CD14-positive monocyte (primary cell): Measurements from ENCODE around the gene CCNA1. TPM values are rescaled to one million over a fixed set of nuclear protein-coding genes. Genes with fewer than 3 reads are reported as not detected.

Experiments used
- DNase-seq, 3 donors: peaks; one replicate each; pipeline ENCODE4 v3.0.0-alpha.2; 2011 to 2022
- H2AFZ ChIP-seq: 2 replicates; pipeline ENCODE4 v1.6.0; 2012; ENCODE audit warnings: mild to moderate bottlenecking, low read depth, low read length, inconsistent platforms; ENCODE audit not compliant: insufficient read depth, poor library complexity, severe bottlenecking
- H3K27ac ChIP-seq, 2 donors: 1 replicate in 1 of 2; 2 replicates in 1 of 2; pipeline ENCODE4 v1.5.1; 2012 to 2013; ENCODE audit warnings: low read length in 2 of 2, control low read depth in 1 of 2, inconsistent platforms in 1 of 2, low read depth in 1 of 2, mild to moderate bottlenecking in 1 of 2
- H3K27me3 ChIP-seq, 2 donors: one replicate each; pipeline versions ENCODE4 v1.6.0 to v1.6.1; 2011 to 2013; ENCODE audit warnings: low read length in 2 of 2; ENCODE audit not compliant: control insufficient read depth in 2 of 2, insufficient read depth in 2 of 2
- H3K36me3 ChIP-seq, 2 donors: replicated peaks in 1 of 2; 1 replicate in 1 of 2; 2 replicates in 1 of 2; pipeline versions ENCODE4 v1.5.1 to v1.6.1; 2012 to 2013; ENCODE audit warnings: low read length in 2 of 2, control low read depth in 1 of 2, inconsistent platforms in 1 of 2, mild to moderate bottlenecking in 1 of 2; ENCODE audit not compliant: insufficient read depth in 2 of 2, control insufficient read depth in 1 of 2
- H3K4me1 ChIP-seq, 2 donors: 1 replicate in 1 of 2; 2 replicates in 1 of 2; pipeline versions ENCODE4 v1.5.1 to v1.6.1; 2012 to 2013; ENCODE audit warnings: low read length in 2 of 2, control low read depth in 1 of 2, inconsistent platforms in 1 of 2, mild to moderate bottlenecking in 1 of 2, moderate library complexity in 1 of 2; ENCODE audit not compliant: insufficient read depth in 2 of 2, control insufficient read depth in 1 of 2
- H3K4me2 ChIP-seq: replicated peaks from 2 replicates; pipeline ENCODE3; 2012; ENCODE audit warnings: low read length, moderate library complexity, mild to moderate bottlenecking; ENCODE audit not compliant: poor library complexity, severe bottlenecking; ENCODE audit errors: extremely low read depth
- H3K4me3 ChIP-seq, 3 experiments: fragments of 200-600 bp in 1 of 3; sonication (generic) in 1 of 3; replicated peaks in 1 of 3; 1 replicate in 2 of 3; 2 replicates in 1 of 3; pipeline ENCODE4 v1.5.1; 2011 to 2013; ENCODE audit warnings: low read length in 3 of 3, mild to moderate bottlenecking in 3 of 3, control low read depth in 2 of 3, low read depth in 2 of 3, inconsistent platforms in 1 of 3, moderate library complexity in 1 of 3
- H3K79me2 ChIP-seq: 2 replicates; pipeline ENCODE4 v1.6.0; 2012; ENCODE audit warnings: mild to moderate bottlenecking, control low read depth, inconsistent platforms, low read length, moderate library complexity; ENCODE audit not compliant: insufficient read depth
- H3K9ac ChIP-seq: 2 replicates; pipeline ENCODE4 v1.6.0; 2017; ENCODE audit warnings: low read length, mild to moderate bottlenecking; ENCODE audit not compliant: insufficient read depth, poor library complexity, severe bottlenecking
- H3K9me3 ChIP-seq, 2 donors: replicated peaks in 1 of 2; 1 replicate in 1 of 2; 2 replicates in 1 of 2; pipeline versions ENCODE4 v1.5.1 to v1.6.1; 2012 to 2013; ENCODE audit warnings: low read length in 2 of 2, control low read depth in 1 of 2; ENCODE audit not compliant: control insufficient read depth in 1 of 2, insufficient read depth in 1 of 2
- H4K20me1 ChIP-seq: 2 replicates; pipeline ENCODE4 v1.6.0; 2012; ENCODE audit warnings: mild to moderate bottlenecking, low read length, control low read depth, moderate library complexity; ENCODE audit not compliant: insufficient read depth
- H3K27ac Mint-ChIP-seq, 7 donors: one replicate each; pipeline ENCODE4 v1.8.0; 2020; ENCODE audit warnings: mild to moderate bottlenecking in 7 of 7, mixed read lengths in 7 of 7, moderate library complexity in 6 of 7, inconsistent platforms in 2 of 7
- H3K27me3 Mint-ChIP-seq, 3 donors: one replicate each; pipeline ENCODE4 v1.8.0; 2021 to 2022; ENCODE audit warnings: low read depth in 3 of 3, mild to moderate bottlenecking in 3 of 3, mixed read lengths in 3 of 3, moderate library complexity in 3 of 3, inconsistent platforms in 1 of 3
- H3K36me3 Mint-ChIP-seq, 2 donors: one replicate each; pipeline ENCODE4 v1.8.0; 2020; ENCODE audit warnings: mixed read lengths in 2 of 2, inconsistent platforms in 1 of 2, mild to moderate bottlenecking in 1 of 2
- H3K4me1 Mint-ChIP-seq: one replicate; pipeline ENCODE4 v1.8.0; 2020; ENCODE audit warnings: mild to moderate bottlenecking, mixed read lengths
- H3K4me3 Mint-ChIP-seq, 2 donors: one replicate each; pipeline ENCODE4 v1.8.0; 2020; ENCODE audit warnings: mild to moderate bottlenecking in 2 of 2, mixed read lengths in 2 of 2, moderate library complexity in 1 of 2
- H3K9me3 Mint-ChIP-seq, 7 donors: one replicate each; pipeline ENCODE4 v1.8.0; 2020 to 2022; ENCODE audit warnings: mixed read lengths in 7 of 7, mild to moderate bottlenecking in 6 of 7, moderate library complexity in 6 of 7, inconsistent platforms in 2 of 7
- WGBS: methylation state at CpG from one replicate; pipeline ENCODE4 v1.1.5; 2013; ENCODE audit warnings: missing lambda C conversion rate; ENCODE audit not compliant: insufficient coverage; 5-methylcytosine and 5-hydroxymethylcytosine counted together
- intact Hi-C, 2 donors: fragments of 100-400 bp; cut with micrococcal nuclease; formaldehyde crosslinking; loops; one replicate each; pipeline versions ENCODE4 v1.15.0 to v1.15.1; 2023
- polyA plus RNA-seq, 3 donors: library from polyadenylated mRNA; depleted of rRNA in 1 of 3; unstranded in 2 of 3; stranded (reverse) in 1 of 3; fragments of 300-500 nt in 2 of 3; fragments of >200 nt in 1 of 3; fragmentation: Illumina TruSeq in 2 of 3; gene quantifications; 1 replicate in 2 of 3; 2 replicates in 1 of 3; pipeline ENCODE4 v1.2.3, GENCODE V29; 2012 to 2021
- TF ChIP-seq, protein P1 (sequence below): fragments of 200-600 bp; IDR thresholded peaks from one replicate; pipeline ENCODE4 v1.8.0; 2022; ENCODE audit warnings: antibody characterized with exemption, mild to moderate bottlenecking

Gene CCNA1
- polyA plus RNA-seq, 3 donors = 0.11 TPM; not detected in 2

DNA sequence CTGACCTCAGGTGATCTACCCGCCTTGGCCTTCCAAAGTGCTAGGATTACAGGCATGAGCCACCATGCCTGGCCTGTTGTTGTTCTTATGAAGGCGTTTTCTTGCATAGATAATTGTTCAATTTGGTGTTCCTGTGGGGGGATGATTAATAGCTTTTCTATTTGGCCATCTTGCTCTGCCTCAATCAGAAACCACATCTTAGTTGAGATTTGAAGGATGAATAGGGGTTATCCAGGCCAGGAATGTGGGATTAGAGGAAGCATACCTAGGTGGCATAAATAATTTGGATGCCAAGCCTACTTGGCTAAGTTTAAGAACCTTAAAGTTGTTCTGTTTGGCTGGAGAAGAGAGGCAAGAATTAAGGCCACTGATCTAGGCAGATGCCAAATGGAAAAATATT lies 44.4 kb downstream of the CCNA1 start:
- DNase-seq = no peak
- peaks cover 0 to 5% (median 2%) of the 10 kb centered on the region in 3 donors for H3K27me3 Mint-ChIP-seq

GRCh38 chr13:36480726-36481427 lies 48.6 kb downstream of the CCNA1 start:
- H3K36me3 Mint-ChIP-seq = no peaks in the 10 kb centered on the region
- no peak overlapping the region for H3K4me3 Mint-ChIP-seq
- no peak overlapping the region for H3K27ac Mint-ChIP-seq
- Histone ChIP-seq H3K9me3 (peaks cover 0 to 6% of the 10 kb centered on the region in 2 donors), H3K79me2 (no peaks in the 10 kb centered on the region), H3K27me3 (no peaks in the 10 kb centered on the region), H3K4me2 (no peak overlapping the region), H4K20me1 (no peaks in the 10 kb centered on the region), H3K9ac (no peak overlapping the region), H3K27ac (no peak overlapping the region), H3K36me3 (no peaks in the 10 kb centered on the region), H3K4me1 (peaks cover 4 to 5% of the 10 kb centered on the region in 2 donors), H3K4me3 (no peak overlapping the region), H2AFZ (no peak overlapping the region)
- WGBS = no CpG with 5 or more reads among the region's 2 CpGs
- no peak for DNase-seq
- H3K27me3 Mint-ChIP-seq = peaks cover 0 to 1% (median 0%) of the 10 kb centered on the region in 3 donors
- peaks cover 10% of the 10 kb centered on the region for H3K4me1 Mint-ChIP-seq
- H3K9me3 Mint-ChIP-seq = peaks cover 11 to 23% (median 15%) of the 10 kb centered on the region in 7 donors
- intact Hi-C loops = no loop called here
- TF ChIP-seq, protein P1, sequence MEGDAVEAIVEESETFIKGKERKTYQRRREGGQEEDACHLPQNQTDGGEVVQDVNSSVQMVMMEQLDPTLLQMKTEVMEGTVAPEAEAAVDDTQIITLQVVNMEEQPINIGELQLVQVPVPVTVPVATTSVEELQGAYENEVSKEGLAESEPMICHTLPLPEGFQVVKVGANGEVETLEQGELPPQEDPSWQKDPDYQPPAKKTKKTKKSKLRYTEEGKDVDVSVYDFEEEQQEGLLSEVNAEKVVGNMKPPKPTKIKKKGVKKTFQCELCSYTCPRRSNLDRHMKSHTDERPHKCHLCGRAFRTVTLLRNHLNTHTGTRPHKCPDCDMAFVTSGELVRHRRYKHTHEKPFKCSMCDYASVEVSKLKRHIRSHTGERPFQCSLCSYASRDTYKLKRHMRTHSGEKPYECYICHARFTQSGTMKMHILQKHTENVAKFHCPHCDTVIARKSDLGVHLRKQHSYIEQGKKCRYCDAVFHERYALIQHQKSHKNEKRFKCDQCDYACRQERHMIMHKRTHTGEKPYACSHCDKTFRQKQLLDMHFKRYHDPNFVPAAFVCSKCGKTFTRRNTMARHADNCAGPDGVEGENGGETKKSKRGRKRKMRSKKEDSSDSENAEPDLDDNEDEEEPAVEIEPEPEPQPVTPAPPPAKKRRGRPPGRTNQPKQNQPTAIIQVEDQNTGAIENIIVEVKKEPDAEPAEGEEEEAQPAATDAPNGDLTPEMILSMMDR = no peak

More for the DNA sequence above, 44.4 kb downstream of the CCNA1 start:
- peaks cover 10% of the 10 kb centered on the region for H3K4me1 Mint-ChIP-seq
- no peaks in the 10 kb centered on the region for H3K36me3 Mint-ChIP-seq
- Histone ChIP-seq H3K36me3 (no peaks in the 10 kb centered on the region), H3K4me3 (no peak overlapping the region), H2AFZ (no peak overlapping the region), H3K27me3 (no peaks in the 10 kb centered on the region), H3K79me2 (no peaks in the 10 kb centered on the region), H3K27ac (no peak overlapping the region), H3K9ac (no peak overlapping the region), H4K20me1 (no peaks in the 10 kb centered on the region), H3K4me1 (peaks cover 4 to 5% of the 10 kb centered on the region in 2 donors), H3K9me3 (peaks cover 0 to 19% of the 10 kb centered on the region in 2 donors), H3K4me2 (no peak overlapping the region)
- H3K9me3 Mint-ChIP-seq = peaks cover 11 to 38% (median 22%) of the 10 kb centered on the region in 7 donors
- no peak overlapping the region for H3K27ac Mint-ChIP-seq
- H3K4me3 Mint-ChIP-seq = no peak overlapping the region
- TF ChIP-seq, protein P1 = no peak
- 80% methylated on average over 1 of the region's 2 CpGs for WGBS
- intact Hi-C loops = no loop called here
